ENCODE measurements around the gene ANKRD62.

ANKRD62 gene

DNA sequence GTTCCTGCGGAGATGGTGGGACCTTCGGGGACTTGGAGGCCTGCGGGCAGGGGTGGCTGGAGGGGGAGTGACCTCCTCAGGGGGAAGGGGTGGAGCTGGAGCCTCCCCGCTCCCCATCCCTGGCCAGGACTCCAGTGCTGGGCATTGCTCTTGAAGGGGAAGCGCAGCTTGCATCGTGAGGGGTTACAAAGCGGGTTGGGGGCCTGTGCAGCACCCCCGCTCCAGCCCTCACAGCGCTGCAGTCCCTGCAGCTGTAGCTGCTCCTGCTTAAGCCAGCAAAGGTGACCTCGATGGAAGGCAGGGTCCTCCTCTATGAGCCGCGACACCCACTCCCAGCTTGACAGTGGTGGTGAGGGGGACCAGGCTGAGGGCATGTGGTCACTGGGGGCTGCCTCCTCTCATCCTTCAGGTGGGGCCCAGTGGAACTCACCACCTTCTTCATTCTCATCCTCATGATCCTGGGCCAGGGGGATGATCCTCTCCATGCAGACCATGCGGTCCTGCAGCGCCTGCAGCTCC is 36.7 kb upstream of the ANKRD62 start:
- Histone ChIP-seq H3K4me1 (ENCODE audit: control insufficient read depth, low read depth, low read length) (no peaks in the 10 kb centered on the region), H3K27ac (ENCODE audit: low read length) (no peak overlapping the region), H3K9ac (ENCODE audit: low read length) (no peak overlapping the region), H3K27me3 (ENCODE audit: control insufficient read depth, insufficient read depth, low read length) (no peaks in the 10 kb centered on the region), H3K4me3 (ENCODE audit: low read length) (no peak overlapping the region), H3K36me3 (ENCODE audit: control insufficient read depth, low read depth, low read length) (no peaks in the 10 kb centered on the region), H3K9me3 (ENCODE audit: control insufficient read depth, low read depth, low read length) (no peaks in the 10 kb centered on the region)

- no peaks in the 10 kb centered on the region for H3K4me1 ChIP-seq (ENCODE audit: control insufficient read depth, low read depth, low read length)
- H3K4me3 ChIP-seq (ENCODE audit: low read length): no peak overlapping the region
- no peak overlapping the region for H3K9ac ChIP-seq (ENCODE audit: low read length)
- no peaks in the 10 kb centered on the region for H3K36me3 ChIP-seq (ENCODE audit: control insufficient read depth, low read depth, low read length)
- H3K9me3 ChIP-seq (ENCODE audit: control insufficient read depth, low read depth, low read length): no peaks in the 10 kb centered on the region
- H3K27ac ChIP-seq (ENCODE audit: low read length): no peak overlapping the region
- no peaks in the 10 kb centered on the region for H3K27me3 ChIP-seq (ENCODE audit: control insufficient read depth, insufficient read depth, low read length)
Measured at GRCh38 chr18:12057419-12058039, 36.1 kb upstream of the ANKRD62 start.

- H3K9ac ChIP-seq (ENCODE audit: low read length): no peak overlapping the region
- H3K27me3 ChIP-seq (ENCODE audit: control insufficient read depth, insufficient read depth, low read length): no peaks in the 10 kb centered on the region
- H3K9me3 ChIP-seq (ENCODE audit: control insufficient read depth, low read depth, low read length): no peaks in the 10 kb centered on the region
- H3K27ac ChIP-seq (ENCODE audit: low read length): no peak overlapping the region
- H3K4me3 ChIP-seq (ENCODE audit: low read length): no peak overlapping the region
- H3K4me1 ChIP-seq (ENCODE audit: control insufficient read depth, low read depth, low read length): no peaks in the 10 kb centered on the region
- H3K36me3 ChIP-seq (ENCODE audit: control insufficient read depth, low read depth, low read length): no peaks in the 10 kb centered on the region
Measured at GRCh38 chr18:12059334-12060181, 34.1 kb upstream of the ANKRD62 start.

- H3K36me3 ChIP-seq (ENCODE audit: control insufficient read depth, low read depth, low read length): no peaks in the 10 kb centered on the region
- no peaks in the 10 kb centered on the region for H3K9me3 ChIP-seq (ENCODE audit: control insufficient read depth, low read depth, low read length)
- no peaks in the 10 kb centered on the region for H3K4me1 ChIP-seq (ENCODE audit: control insufficient read depth, low read depth, low read length)
- H3K27ac ChIP-seq (ENCODE audit: low read length): no peak overlapping the region
- H3K9ac ChIP-seq (ENCODE audit: low read length): no peak overlapping the region
- H3K4me3 ChIP-seq (ENCODE audit: low read length): no peak overlapping the region
- no peaks in the 10 kb centered on the region for H3K27me3 ChIP-seq (ENCODE audit: control insufficient read depth, insufficient read depth, low read length)
Measured at GRCh38 chr18:12060182-12060870, 33.3 kb upstream of the ANKRD62 start.

DNA sequence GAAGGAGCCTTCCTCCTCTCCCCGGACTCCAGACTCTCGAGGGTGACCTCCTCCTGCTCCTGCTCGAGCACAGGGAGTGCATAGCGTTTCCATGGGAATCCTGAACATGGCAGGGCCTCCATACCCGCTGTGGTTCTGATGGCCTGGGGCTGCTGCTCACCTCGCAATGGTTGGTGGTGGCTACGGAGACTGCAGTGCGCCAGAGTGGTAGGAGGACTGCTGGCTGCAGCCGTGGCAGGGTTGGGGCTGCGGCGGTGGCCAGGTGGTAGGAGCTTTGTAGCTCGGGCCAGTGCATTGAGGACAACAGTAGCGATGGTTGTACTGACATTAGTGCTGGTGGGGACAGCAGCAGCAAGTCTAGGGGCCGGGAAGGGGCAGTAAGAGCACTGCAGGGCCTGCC is 32.0 kb upstream of the ANKRD62 start:
- no peak overlapping the region for H3K27ac ChIP-seq (ENCODE audit: low read length)
- H3K36me3 ChIP-seq (ENCODE audit: control insufficient read depth, low read depth, low read length): no peaks in the 10 kb centered on the region
- H3K9me3 ChIP-seq (ENCODE audit: control insufficient read depth, low read depth, low read length): no peaks in the 10 kb centered on the region
- no peaks in the 10 kb centered on the region for H3K4me1 ChIP-seq (ENCODE audit: control insufficient read depth, low read depth, low read length)
- H3K9ac ChIP-seq (ENCODE audit: low read length): no peak overlapping the region
- no peaks in the 10 kb centered on the region for H3K27me3 ChIP-seq (ENCODE audit: control insufficient read depth, insufficient read depth, low read length)
- H3K4me3 ChIP-seq (ENCODE audit: low read length): no peak overlapping the region

DNA sequence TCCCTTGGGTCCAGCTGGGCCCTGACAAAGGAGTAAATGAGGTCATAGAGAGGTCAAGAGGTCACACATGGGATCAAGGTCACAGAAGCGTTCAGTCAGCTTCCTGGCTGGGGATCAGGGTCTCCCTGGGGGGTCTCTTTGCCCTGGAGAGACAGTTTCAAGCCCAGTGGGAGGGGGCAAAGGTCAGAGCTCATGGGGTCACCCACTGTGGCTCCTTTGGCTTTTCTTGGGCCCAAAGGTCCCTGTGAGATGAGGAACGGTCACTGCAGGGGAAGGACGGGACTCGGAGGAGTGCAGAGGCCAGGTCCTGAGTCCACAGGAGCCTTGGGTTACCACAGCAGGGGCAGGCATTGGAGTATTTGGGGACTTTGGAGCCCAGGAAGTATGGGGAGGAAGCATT is 30.7 kb upstream of the ANKRD62 start:
- no peaks in the 10 kb centered on the region for H3K27me3 ChIP-seq (ENCODE audit: control insufficient read depth, insufficient read depth, low read length)
- H3K9me3 ChIP-seq (ENCODE audit: control insufficient read depth, low read depth, low read length): no peaks in the 10 kb centered on the region
- no peaks in the 10 kb centered on the region for H3K4me1 ChIP-seq (ENCODE audit: control insufficient read depth, low read depth, low read length)
- H3K9ac ChIP-seq (ENCODE audit: low read length): no peak overlapping the region
- H3K4me3 ChIP-seq (ENCODE audit: low read length): no peak overlapping the region
- no peak overlapping the region for H3K27ac ChIP-seq (ENCODE audit: low read length)
- H3K36me3 ChIP-seq (ENCODE audit: control insufficient read depth, low read depth, low read length): no peaks in the 10 kb centered on the region

GRCh38 chr18:12064086-12064763 is 29.4 kb upstream of the ANKRD62 start:
- Histone ChIP-seq H3K36me3 (ENCODE audit: control insufficient read depth, low read depth, low read length) (no peaks in the 10 kb centered on the region), H3K4me1 (ENCODE audit: control insufficient read depth, low read depth, low read length) (no peaks in the 10 kb centered on the region), H3K9ac (ENCODE audit: low read length) (no peak overlapping the region), H3K27ac (ENCODE audit: low read length) (no peak overlapping the region), H3K4me3 (ENCODE audit: low read length) (no peak overlapping the region), H3K9me3 (ENCODE audit: control insufficient read depth, low read depth, low read length) (no peaks in the 10 kb centered on the region), H3K27me3 (ENCODE audit: control insufficient read depth, insufficient read depth, low read length) (no peaks in the 10 kb centered on the region)

- no peak overlapping the region for H3K27ac ChIP-seq (ENCODE audit: low read length)
- no peak overlapping the region for H3K4me3 ChIP-seq (ENCODE audit: low read length)
- H3K4me1 ChIP-seq (ENCODE audit: control insufficient read depth, low read depth, low read length): no peaks in the 10 kb centered on the region
- no peaks in the 10 kb centered on the region for H3K36me3 ChIP-seq (ENCODE audit: control insufficient read depth, low read depth, low read length)
- H3K9ac ChIP-seq (ENCODE audit: low read length): no peak overlapping the region
- H3K27me3 ChIP-seq (ENCODE audit: control insufficient read depth, insufficient read depth, low read length): no peaks in the 10 kb centered on the region
- no peaks in the 10 kb centered on the region for H3K9me3 ChIP-seq (ENCODE audit: control insufficient read depth, low read depth, low read length)
Measured at GRCh38 chr18:12065397-12065796, 28.2 kb upstream of the ANKRD62 start.

DNA sequence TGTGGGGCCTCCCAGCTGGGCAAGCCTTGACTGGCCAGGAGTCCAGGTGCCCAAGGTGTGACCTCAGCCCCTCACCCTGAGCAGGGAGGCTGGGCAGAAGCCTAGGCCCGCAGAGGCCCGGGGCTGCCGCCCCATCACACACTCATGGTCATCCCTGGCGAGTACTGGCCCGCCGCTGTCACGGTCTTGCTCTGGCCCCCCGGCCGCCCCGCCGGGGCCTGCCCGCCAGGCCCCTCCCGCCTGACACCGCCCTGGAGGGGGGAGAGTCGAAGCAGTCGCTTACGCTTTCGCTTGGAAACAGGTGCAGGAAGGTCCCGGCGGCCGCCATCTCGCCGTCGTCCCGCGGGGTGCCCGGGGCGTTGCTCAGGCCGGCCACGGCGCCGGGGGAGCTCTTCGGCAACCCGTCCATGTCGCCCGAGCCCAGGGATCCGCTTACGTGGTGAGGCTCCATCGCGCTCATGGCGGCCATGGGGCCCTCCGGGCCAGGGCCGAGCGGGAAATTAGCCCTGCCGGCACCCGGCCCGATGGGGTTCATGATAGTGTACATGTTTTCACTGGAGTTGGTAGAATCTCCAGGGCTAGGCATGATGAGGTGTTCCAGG is 26.6 kb upstream of the ANKRD62 start:
- H3K27ac ChIP-seq (ENCODE audit: low read length): no peak overlapping the region
- H3K4me3 ChIP-seq (ENCODE audit: low read length): no peak overlapping the region
- H3K27me3 ChIP-seq (ENCODE audit: control insufficient read depth, insufficient read depth, low read length): no peaks in the 10 kb centered on the region
- no peaks in the 10 kb centered on the region for H3K36me3 ChIP-seq (ENCODE audit: control insufficient read depth, low read depth, low read length)
- H3K9ac ChIP-seq (ENCODE audit: low read length): no peak overlapping the region
- H3K9me3 ChIP-seq (ENCODE audit: control insufficient read depth, low read depth, low read length): no peaks in the 10 kb centered on the region
- H3K4me1 ChIP-seq (ENCODE audit: control insufficient read depth, low read depth, low read length): no peaks in the 10 kb centered on the region

DNA sequence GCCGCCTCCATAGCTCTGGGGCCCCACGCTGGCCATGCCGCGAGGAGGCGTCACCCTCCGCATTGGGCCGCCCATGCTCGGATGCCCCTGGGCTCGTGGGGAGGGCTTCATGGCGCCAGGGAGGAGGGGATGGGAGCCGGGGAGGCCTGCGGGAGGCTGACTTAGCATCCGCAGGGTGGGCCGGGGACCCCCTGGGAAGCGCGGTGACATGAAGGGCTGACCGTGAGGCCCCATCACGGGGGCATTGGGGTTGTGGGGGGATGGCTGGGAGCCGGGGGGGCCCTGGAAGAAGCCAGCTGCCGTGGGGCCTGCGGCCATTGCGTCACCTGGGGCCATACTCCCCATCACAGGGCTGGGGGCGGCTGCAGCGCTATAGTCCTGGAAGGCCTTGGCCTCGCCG is 26.0 kb upstream of the ANKRD62 start:
- H3K27ac ChIP-seq (ENCODE audit: low read length): no peak overlapping the region
- H3K9me3 ChIP-seq (ENCODE audit: control insufficient read depth, low read depth, low read length): no peaks in the 10 kb centered on the region
- H3K27me3 ChIP-seq (ENCODE audit: control insufficient read depth, insufficient read depth, low read length): no peaks in the 10 kb centered on the region
- H3K36me3 ChIP-seq (ENCODE audit: control insufficient read depth, low read depth, low read length): no peaks in the 10 kb centered on the region
- H3K4me1 ChIP-seq (ENCODE audit: control insufficient read depth, low read depth, low read length): no peaks in the 10 kb centered on the region
- no peak overlapping the region for H3K4me3 ChIP-seq (ENCODE audit: low read length)
- no peak overlapping the region for H3K9ac ChIP-seq (ENCODE audit: low read length)
